H9 (cell line): ENCODE measurements around the gene LDB2. TPM values are rescaled to one million over a fixed set of nuclear protein-coding genes. Genes with fewer than 3 reads are reported as not detected.

Experiments used
- DNase-seq: peaks from one replicate; pipeline ENCODE4 v3.0.0-alpha.2; 2017
- H2AFZ ChIP-seq: one replicate; pipeline ENCODE4 v1.6.1; 2013; ENCODE audit warnings: mild to moderate bottlenecking, low read length, control low read depth, moderate library complexity
- H2AK5ac ChIP-seq: 2 replicates; pipeline ENCODE4 v1.6.1; 2013; ENCODE audit warnings: low read length, control low read depth, mixed read lengths; ENCODE audit not compliant: insufficient read length
- H2BK120ac ChIP-seq: one replicate; pipeline ENCODE4 v1.6.1; 2013; ENCODE audit warnings: low read depth, mild to moderate bottlenecking, low read length, control low read depth, inconsistent platforms; ENCODE audit not compliant: poor library complexity, severe bottlenecking
- H2BK12ac ChIP-seq: 2 replicates; pipeline ENCODE4 v1.6.1; 2013; ENCODE audit warnings: low read length, control low read depth, mixed read lengths, low read depth; ENCODE audit not compliant: insufficient read length
- H2BK15ac ChIP-seq: 2 replicates; pipeline ENCODE4 v1.6.1; 2013; ENCODE audit warnings: low read depth, low read length, control low read depth
- H2BK20ac ChIP-seq: one replicate; pipeline ENCODE4 v1.6.1; 2013; ENCODE audit warnings: low read depth, mild to moderate bottlenecking, low read length, control low read depth, inconsistent platforms; ENCODE audit not compliant: poor library complexity, severe bottlenecking
- H2BK5ac ChIP-seq: 2 replicates; pipeline ENCODE4 v1.6.1; 2013; ENCODE audit warnings: low read length, control low read depth, mixed read lengths; ENCODE audit not compliant: insufficient read length
- H3K14ac ChIP-seq: 2 replicates; pipeline ENCODE4 v1.6.1; 2013; ENCODE audit warnings: low read length, control low read depth; ENCODE audit not compliant: insufficient read depth
- H3K18ac ChIP-seq: 2 replicates; pipeline ENCODE4 v1.6.1; 2013; ENCODE audit warnings: low read depth, mild to moderate bottlenecking, mixed read lengths, low read length, control low read depth; ENCODE audit not compliant: insufficient read length
- H3K23ac ChIP-seq: 2 replicates; pipeline ENCODE4 v1.6.1; 2013; ENCODE audit warnings: low read length, control low read depth, mixed read lengths, low read depth; ENCODE audit not compliant: insufficient read length
- H3K23me2 ChIP-seq: 2 replicates; pipeline ENCODE4 v1.6.1; 2013; ENCODE audit warnings: low read depth, mild to moderate bottlenecking, mixed read lengths, low read length, control low read depth; ENCODE audit not compliant: insufficient read length, poor library complexity, severe bottlenecking
- H3K27ac ChIP-seq: 2 replicates; pipeline ENCODE4 v1.5.1; 2013; ENCODE audit warnings: low read length, control low read depth, mixed read lengths, low read depth; ENCODE audit not compliant: insufficient read length
- H3K27me3 ChIP-seq: 2 replicates; pipeline ENCODE4 v1.6.1; 2013; ENCODE audit warnings: low read length, control low read depth, inconsistent platforms; ENCODE audit not compliant: insufficient read depth
- H3K4ac ChIP-seq: 2 replicates; pipeline ENCODE4 v1.6.1; 2013; ENCODE audit warnings: low read depth, mild to moderate bottlenecking, control low read depth, inconsistent platforms, low read length, moderate library complexity
- H3K4me1 ChIP-seq: 2 replicates; pipeline ENCODE4 v1.6.1; 2013; ENCODE audit warnings: low read length, control low read depth, inconsistent platforms; ENCODE audit not compliant: insufficient read depth
- H3K4me2 ChIP-seq: 2 replicates; pipeline ENCODE4 v1.6.1; 2013; ENCODE audit warnings: low read length, control low read depth, mixed read lengths; ENCODE audit not compliant: insufficient read length, insufficient read depth
- H3K56ac ChIP-seq: 2 replicates; pipeline ENCODE4 v1.6.1; 2013; ENCODE audit warnings: low read depth, mild to moderate bottlenecking, mixed read lengths, low read length, control low read depth; ENCODE audit not compliant: insufficient read length
- H3K79me1 ChIP-seq: 2 replicates; pipeline ENCODE4 v1.6.1; 2013; ENCODE audit warnings: low read depth, mild to moderate bottlenecking, moderate library complexity, low read length, control low read depth, inconsistent platforms; ENCODE audit not compliant: insufficient read depth, poor library complexity, severe bottlenecking
- H3K79me2 ChIP-seq: 2 replicates; pipeline ENCODE4 v1.6.1; 2013; ENCODE audit warnings: low read length, control low read depth, inconsistent platforms; ENCODE audit not compliant: insufficient read depth
- H3K9ac ChIP-seq: 2 replicates; pipeline ENCODE4 v1.6.1; 2013; ENCODE audit warnings: low read length, control low read depth, mixed read lengths; ENCODE audit not compliant: insufficient read length; ENCODE audit errors: extremely low read depth
- H3K9me3 ChIP-seq: one replicate; pipeline ENCODE4 v1.6.1; 2013; ENCODE audit warnings: low read depth, low read length, inconsistent platforms; ENCODE audit not compliant: control insufficient read depth
- H3T11ph ChIP-seq: one replicate; pipeline ENCODE4 v1.6.1; 2013; ENCODE audit warnings: mild to moderate bottlenecking, low read length, control low read depth, inconsistent platforms
- H4K20me1 ChIP-seq: one replicate; pipeline ENCODE4 v1.6.1; 2013; ENCODE audit not compliant: control insufficient read depth, insufficient read length, insufficient read depth
- H4K5ac ChIP-seq: 2 replicates; pipeline ENCODE4 v1.6.1; 2013; ENCODE audit warnings: low read depth, mild to moderate bottlenecking, mixed read lengths, low read length, control low read depth; ENCODE audit not compliant: insufficient read length
- H4K8ac ChIP-seq: replicated peaks from 2 replicates; pipeline ENCODE4 v1.6.1; 2013; ENCODE audit warnings: low read length, control low read depth, mixed read lengths, low read depth; ENCODE audit not compliant: insufficient read length
- H4K91ac ChIP-seq: 2 replicates; pipeline ENCODE4 v1.6.1; 2013; ENCODE audit warnings: low read depth, mild to moderate bottlenecking, moderate library complexity, mixed read lengths, low read length, control low read depth; ENCODE audit not compliant: insufficient read length
- H3K27ac Mint-ChIP-seq, 3 experiments: 2 replicates in 2 of 3; 3 replicates in 1 of 3; pipeline ENCODE4 v1.8.0; 2020 to 2021; ENCODE audit warnings: mixed read lengths in 3 of 3, mild to moderate bottlenecking in 1 of 3, moderate library complexity in 1 of 3
- H3K27me3 Mint-ChIP-seq: 2 replicates; pipeline ENCODE4 v1.8.0; 2021; ENCODE audit warnings: low read depth, mild to moderate bottlenecking, moderate library complexity, mixed read lengths
- H3K36me3 Mint-ChIP-seq, 3 experiments: 2 replicates in 2 of 3; 3 replicates in 1 of 3; pipeline ENCODE4 v1.8.0; 2020 to 2021; ENCODE audit warnings: low read depth in 3 of 3, mixed read lengths in 3 of 3; ENCODE audit not compliant: insufficient read depth in 1 of 3
- H3K4me1 Mint-ChIP-seq, 2 experiments: 2 replicates each; pipeline ENCODE4 v1.8.0; 2020; ENCODE audit warnings: mixed read lengths in 2 of 2
- H3K4me3 Mint-ChIP-seq, 2 experiments: 2 replicates in 1 of 2; 3 replicates in 1 of 2; pipeline ENCODE4 v1.8.0; 2020 to 2021; ENCODE audit warnings: mild to moderate bottlenecking in 2 of 2, mixed read lengths in 2 of 2, moderate library complexity in 1 of 2
- H3K9me3 Mint-ChIP-seq, 2 experiments: 2 replicates in 1 of 2; 3 replicates in 1 of 2; pipeline ENCODE4 v1.8.0; 2020; ENCODE audit warnings: mild to moderate bottlenecking in 2 of 2, mixed read lengths in 2 of 2, moderate library complexity in 1 of 2
- CTCF ChIP-seq: fragments of 200-600 bp; sonication (generic); conservative IDR thresholded peaks from 3 replicates; pipeline ENCODE4 v1.8.0; 2021; ENCODE audit warnings: antibody characterized with exemption, mild to moderate bottlenecking
- WGBS: extraction: QIAGEN DNeasy Blood & Tissue Kit; methylation state at CpG from one replicate; pipeline ENCODE4 v1.1.7; 2013; ENCODE audit warnings: missing lambda C conversion rate, low lambda C conversion rate, mixed read lengths; ENCODE audit not compliant: insufficient read length; ENCODE audit errors: extremely low coverage; 5-methylcytosine and 5-hydroxymethylcytosine counted together
- total RNA-seq: library from RNA; stranded (reverse); gene quantifications from 2 replicates; pipeline ENCODE4 v1.2.1, GENCODE V29; 2021

The LDB2 gene
- total RNA-seq, 1 experiment from 2014 or later = 22.5 TPM

GRCh38 chr4:16594128-16594527 lies 304.3 kb downstream of the LDB2 start:
- no peak overlapping the region for H3K14ac ChIP-seq
- H3K27me3 Mint-ChIP-seq = no peaks in the 10 kb centered on the region; the same call in 1 of the 2 replicates
- no peak for DNase-seq
- peaks cover 2% of the 10 kb centered on the region for H4K20me1 ChIP-seq
- no peak overlapping the region for H3K27ac ChIP-seq
- no peaks in the 10 kb centered on the region; the same call in 1 of the 2 replicates for H3K79me2 ChIP-seq
- H4K8ac ChIP-seq = no peak overlapping the region
- peaks cover 28 to 33% of the 10 kb centered on the region in 2 experiments for H3K4me1 Mint-ChIP-seq
- no peaks in the 10 kb centered on the region; a peak in 1 of 7 replicates for H3K36me3 Mint-ChIP-seq
- no peak overlapping the region for H2AFZ ChIP-seq
- no peak overlapping the region for H2BK120ac ChIP-seq
- H2BK12ac ChIP-seq = no peak overlapping the region
- H4K5ac ChIP-seq = no peak overlapping the region
- no peaks in the 10 kb centered on the region for H3K23me2 ChIP-seq
- no peak overlapping the region for H3K56ac ChIP-seq
- H3T11ph ChIP-seq = no peak overlapping the region
- no CpG with 5 or more reads among the region's 2 CpGs for WGBS
- no peak overlapping the region for H3K4me3 Mint-ChIP-seq
- H3K4ac ChIP-seq = no peak overlapping the region
- no peaks in the 10 kb centered on the region for H3K79me1 ChIP-seq
- no peaks in the 10 kb centered on the region for H3K9me3 Mint-ChIP-seq
- peaks cover 5% of the 10 kb centered on the region; the same call in 1 of the 2 replicates for H3K4me1 ChIP-seq
- H3K9me3 ChIP-seq = no peaks in the 10 kb centered on the region
- H2BK15ac ChIP-seq = no peak overlapping the region; the same call in 1 of the 2 replicates
- no peak overlapping the region for H3K23ac ChIP-seq
- no peak overlapping the region for H2BK5ac ChIP-seq
- no peaks in the 10 kb centered on the region; the same call in 1 of the 2 replicates for H3K27me3 ChIP-seq
- H3K9ac ChIP-seq = no peak overlapping the region
- no peak overlapping the region for H3K27ac Mint-ChIP-seq
- no peak for TF ChIP-seq CTCF
- H2AK5ac ChIP-seq = no peak overlapping the region
- H3K4me2 ChIP-seq = no peak overlapping the region
- H4K91ac ChIP-seq = no peak overlapping the region
- H2BK20ac ChIP-seq = no peak overlapping the region
- no peak overlapping the region for H3K18ac ChIP-seq
